HepG2 (cell line): ENCODE results near the gene ZPR1. TPM values are rescaled to one million over a fixed set of nuclear protein-coding genes. Genes with fewer than 3 reads are reported as not detected.

Experiments
- ATAC-seq: fragments of 200-7000 bp; cut with Tn5 transposase; 3 replicates; pipeline ENCODE4 v1.9.1; 2020; ENCODE audit warnings: mild to moderate bottlenecking, moderate library complexity
- BruUV-seq: library from RNA; stranded (reverse); fragments of 400-500 nt; replicated peaks from 2 replicates; lab custom pipeline; 2021; lab: Mats Ljungman, UMichigan
- CTCF ChIA-PET: fragments of 300-600 bp; formaldehyde crosslinking; extraction: SDS; loops from one replicate; lab custom pipeline; 2021; ENCODE audit warnings: low total read pairs, inconsistent platforms, low intra/inter-chr PET ratio; lab: Yijun Ruan, JAX
- POLR2A ChIA-PET: fragments of 350-600 bp; sonication (Branson Sonifier 250); formaldehyde crosslinking; loops from one replicate; lab custom pipeline; 2020; ENCODE audit warnings: antibody characterized with exemption, inconsistent platforms; lab: Yijun Ruan, JAX
- DNase-seq: peaks from one replicate; pipeline ENCODE4 v3.0.0-alpha.2; 2015; ENCODE audit warnings: low spot score
- FAIRE-seq: peaks from 3 replicates; lab custom pipeline; 2011; peaks lifted over from hg19 to GRCh38; lab: Jason Lieb, UNC
- H2AFZ ChIP-seq: one replicate; pipeline ENCODE4 v1.6.1; 2011; ENCODE audit warnings: low read length, inconsistent platforms
- H3K27ac ChIP-seq: fragments of 300-600 bp; 3 replicates; pipeline ENCODE4 v1.8.0; 2011; ENCODE audit warnings: mixed run types, mild to moderate bottlenecking, mixed read lengths, low read length, inconsistent platforms; ENCODE audit not compliant: insufficient read depth; ENCODE audit errors: extremely low read length
- H3K27me3 ChIP-seq, 2 experiments: fragments of 200-600 bp in 1 of 2; 2 replicates in 1 of 2; 3 replicates in 1 of 2; pipeline versions ENCODE4 v1.6.0 to v1.8.0; 2011; ENCODE audit warnings: low read length in 2 of 2, mild to moderate bottlenecking in 2 of 2, moderate library complexity in 2 of 2, inconsistent platforms in 1 of 2; ENCODE audit not compliant: insufficient read depth in 2 of 2, control insufficient read depth in 1 of 2
- H3K36me3 ChIP-seq, 2 experiments: fragments of 200-600 bp in 1 of 2; replicated peaks in 1 of 2; 2 replicates in 1 of 2; 3 replicates in 1 of 2; pipeline versions ENCODE4 v1.5.1 to v1.8.0; 2011; ENCODE audit warnings: low read length in 2 of 2, inconsistent platforms in 1 of 2; ENCODE audit not compliant: insufficient read depth in 2 of 2, control insufficient read depth in 1 of 2
- H3K4me1 ChIP-seq: 2 replicates; pipeline ENCODE4 v1.5.1; 2012; ENCODE audit warnings: low read length, inconsistent platforms; ENCODE audit not compliant: insufficient read depth
- H3K4me2 ChIP-seq: 2 replicates; pipeline ENCODE4 v1.6.0; 2011; ENCODE audit warnings: low read depth, low read length, inconsistent platforms
- H3K4me3 ChIP-seq, 3 experiments: fragments of 200-600 bp in 1 of 3; sonication (generic), shearing (Covaris generic) in 1 of 3; replicated peaks in 1 of 3; 2 replicates each; pipeline ENCODE4 v1.5.1; 2011 to 2016; ENCODE audit warnings: low read length in 3 of 3, inconsistent platforms in 2 of 3, low read depth in 2 of 3, mild to moderate bottlenecking in 2 of 3, control low read depth in 1 of 3, mixed read lengths in 1 of 3; ENCODE audit not compliant: insufficient read depth in 1 of 3
- H3K79me2 ChIP-seq: one replicate; pipeline ENCODE4 v1.6.1; 2011; ENCODE audit warnings: low read length, inconsistent platforms; ENCODE audit not compliant: insufficient read depth
- H3K9ac ChIP-seq: 2 replicates; pipeline ENCODE4 v1.6.0; 2011; ENCODE audit warnings: mild to moderate bottlenecking, low read depth, low read length, inconsistent platforms; ENCODE audit not compliant: insufficient read depth
- H3K9me3 ChIP-seq: 2 replicates; pipeline ENCODE4 v1.5.1; 2012; ENCODE audit warnings: mild to moderate bottlenecking, low read length
- H4K20me1 ChIP-seq: 2 replicates; pipeline ENCODE4 v1.6.0; 2011; ENCODE audit warnings: inconsistent platforms, mild to moderate bottlenecking, low read length, moderate library complexity; ENCODE audit not compliant: insufficient read depth
- ARID2 ChIP-seq: sonication (generic); formaldehyde crosslinking; IDR thresholded peaks from 2 replicates; pipeline ENCODE4 v1.8.1; 2022; ENCODE audit warnings: mild to moderate bottlenecking, missing genetic modification reagents, borderline replicate concordance
- ATF1 ChIP-seq: IDR thresholded peaks from 2 replicates; pipeline ENCODE4 v1.6.1; 2016; ENCODE audit warnings: mild to moderate bottlenecking, control low read depth
- DRAP1 ChIP-seq: IDR thresholded peaks from 2 replicates; pipeline ENCODE4 v1.6.1; 2016; ENCODE audit warnings: missing genetic modification reagents, missing compliant biosample characterization
- GATA4 ChIP-seq: sonication (generic); IDR thresholded peaks from 2 replicates; pipeline ENCODE4 v1.6.1; 2016; ENCODE audit warnings: antibody characterized with exemption, low read depth, borderline replicate concordance
- KDM4B ChIP-seq: sonication (generic); formaldehyde crosslinking; IDR thresholded peaks from 2 replicates; pipeline ENCODE4 v1.4.0; 2020; ENCODE audit warnings: missing genetic modification reagents
- MAFF ChIP-seq: IDR thresholded peaks from 2 replicates; pipeline ENCODE4 v1.6.1; 2011; ENCODE audit warnings: low read depth, low read length, improper control_type of control experiment
- MAFK ChIP-seq, 2 experiments: IDR thresholded peaks in 1 of 2; conservative IDR thresholded peaks in 1 of 2; 2 replicates each; pipeline ENCODE4 v1.6.1; 2011; ENCODE audit warnings: improper control_type of control experiment in 2 of 2, low read length in 2 of 2
- MAX ChIP-seq: IDR thresholded peaks from 2 replicates; pipeline ENCODE4 v1.6.1; 2012; ENCODE audit warnings: inconsistent platforms
- PPARG ChIP-seq: conservative IDR thresholded peaks from 2 replicates; pipeline ENCODE4 v1.6.1; 2016; ENCODE audit warnings: missing biosample characterization, missing genetic modification reagents
- WIZ ChIP-seq: sonication (generic); formaldehyde crosslinking; IDR thresholded peaks from 2 replicates; pipeline ENCODE4 v1.5.1; 2020; ENCODE audit warnings: mild to moderate bottlenecking, missing genetic modification reagents
- ZBTB3 ChIP-seq: sonication (generic); formaldehyde crosslinking; IDR thresholded peaks from 2 replicates; pipeline ENCODE4 v1.4.0; 2020; ENCODE audit warnings: low read depth, mild to moderate bottlenecking, moderate library complexity, missing genetic modification reagents, borderline replicate concordance
- ZNF232 ChIP-seq: sonication (generic); formaldehyde crosslinking; IDR thresholded peaks from 2 replicates; pipeline ENCODE4 v1.4.0; 2020; ENCODE audit warnings: missing genetic modification reagents, borderline replicate concordance
- ZNF513 ChIP-seq: sonication (generic); formaldehyde crosslinking; conservative IDR thresholded peaks from 2 replicates; pipeline ENCODE4 v1.5.0; 2020; ENCODE audit warnings: missing genetic modification reagents
- ZNF576 ChIP-seq: sonication (generic); formaldehyde crosslinking; IDR thresholded peaks from 2 replicates; pipeline ENCODE4 v1.4.0; 2020; ENCODE audit warnings: mild to moderate bottlenecking, missing genetic modification reagents
- WGBS: methylation state at CpG from one replicate; pipeline ENCODE4 v1.1.6; 2017; ENCODE audit warnings: low lambda C conversion rate; 5-methylcytosine and 5-hydroxymethylcytosine counted together
- in situ Hi-C: cut with HindIII; loops from 2 replicates; pipeline ENCODE4 v1.10.0; 2017; ENCODE audit warnings: low pct_unique_long_range_greater_than_20kb; ENCODE audit not compliant: extremely low pct_ligation_motif_present
- intact Hi-C: fragments of 100-400 bp; cut with micrococcal nuclease; formaldehyde crosslinking; loops from one replicate; pipeline ENCODE4 v1.10.0; 2022; ENCODE audit not compliant: unreplicated experiment
- polyA plus RNA-seq, 8 experiments: library from polyadenylated mRNA; depleted of rRNA in 3 of 8; stranded (reverse) in 7 of 8; unstranded in 1 of 8; fragments of >200 nt; fragmentation: Illumina TruSeq in 4 of 8; extraction: Trizol in 4 of 8; gene quantifications; 2 replicates each; pipeline versions ENCODE4 v1.2.1 to v1.2.3, GENCODE V29; 2011 to 2016; ENCODE audit warnings: low read depth in 4 of 8, missing spikeins in 1 of 8, mixed read lengths in 1 of 8; ENCODE audit not compliant: insufficient read depth in 1 of 8
- total RNA-seq, 5 experiments: library from RNA; depleted of rRNA; stranded (reverse); fragments of >200 nt; fragmentation: Illumina TruSeq; extraction: Trizol; gene quantifications; 2 replicates each; pipeline ENCODE4 v1.2.3, GENCODE V29; 2016; ENCODE audit warnings: low read depth in 1 of 5

ZPR1 gene
- total and polyA plus RNA-seq, 2 of the 13 experiments (the other 11 are each of a cell fraction or from before 2014, with no cell fraction given) = 40.0 to 79.3 TPM

- Histone ChIP-seq H3K79me2 (no peaks in the 10 kb centered on the region), H3K27ac (no peak overlapping the region)
- CTCF ChIA-PET = no interaction called here
- no peak for TF ChIP-seq KDM4B (CRISPR knock-in tag)
- no peak for TF ChIP-seq DRAP1 (CRISPR knock-in tag)
- TF ChIP-seq ZNF576 (CRISPR knock-in tag) = no peak
- no peak for TF ChIP-seq ZBTB3 (CRISPR knock-in tag)
- no peak for TF ChIP-seq ARID2 (CRISPR knock-in tag)
- TF ChIP-seq MAFF = peak; percentile 72; the same call in 1 of the 2 replicates
- TF ChIP-seq PPARG = no peak
- no peak for TF ChIP-seq ZNF513 (CRISPR knock-in tag)
- TF ChIP-seq ZNF232 (CRISPR knock-in tag) = no peak
- no peak for TF ChIP-seq ATF1 (CRISPR knock-in tag)
- TF ChIP-seq WIZ (CRISPR knock-in tag) = no peak
- TF ChIP-seq MAFK (conservative IDR thresholded peaks at IDR 0.05 in 1 of 2, IDR thresholded peaks at IDR 0.05 in 1 of 2; ENCODE audit: low read length in 2 of 2) = peak; percentile 75 to 83; a peak in 3 of 4 replicates
- TF ChIP-seq GATA4 = no peak
- TF ChIP-seq MAX = no peak
- TF ChIP-seq, all 625 proteins: peak for 2
- H3K27me3 ChIP-seq = peaks cover 6 to 75% of the 10 kb centered on the region in 2 experiments; a peak in 3 of 5 replicates
- 20% methylated on average over 16 of the region's 19 CpGs for WGBS
- ATAC-seq (peak; percentile 28), DNase-seq (no peak), FAIRE-seq (no peak)
- intact Hi-C loops (no loop called here), in situ Hi-C loops (no loop called here)
- POLR2A ChIA-PET = no interaction called here
- H3K4me3 ChIP-seq = no peak overlapping the region
- H3K9me3 ChIP-seq = no peaks in the 10 kb centered on the region
- no peaks in the 10 kb centered on the region for H3K4me1 ChIP-seq
- H4K20me1 ChIP-seq = no peaks in the 10 kb centered on the region
- H3K36me3 ChIP-seq = no peaks in the 10 kb centered on the region
- H2AFZ ChIP-seq = no peak overlapping the region
- BruUV-seq = no TSS peak
- H3K4me2 ChIP-seq = no peak overlapping the region
- H3K9ac ChIP-seq = no peak overlapping the region
These were observed 62.2 kb downstream of the ZPR1 start for GRCh38 chr11:116725434-116726221.
